Testis (tissue), 3 donors: Measurements from ENCODE around the gene SPAG8. TPM values are rescaled to one million over a fixed set of nuclear protein-coding genes. Genes with fewer than 3 reads are reported as not detected.

Experiments used
- DNase-seq: peaks from one replicate; pipeline ENCODE4 v3.0.0-alpha.2; 2019
- H3K27ac ChIP-seq, 2 donors: fragments of 200-600 bp; sonication (generic); one replicate each; pipeline ENCODE4 v1.5.1; 2019
- H3K27me3 ChIP-seq: fragments of 200-600 bp; sonication (generic); one replicate; pipeline ENCODE4 v1.5.1; 2019
- H3K36me3 ChIP-seq: fragments of 200-600 bp; sonication (generic); one replicate; pipeline ENCODE4 v1.5.1; 2017; ENCODE audit warnings: low read depth; ENCODE audit errors: missing control alignments
- H3K4me1 ChIP-seq: fragments of 200-600 bp; sonication (generic); one replicate; pipeline ENCODE4 v1.5.1; 2019
- H3K4me3 ChIP-seq, 2 donors: fragments of 200-600 bp; sonication (generic); one replicate each; pipeline ENCODE4 v1.5.1; 2017 to 2019
- H3K9me3 ChIP-seq: fragments of 200-600 bp; sonication (generic); one replicate; pipeline ENCODE4 v1.5.1; 2017
- CTCF ChIP-seq, 3 experiments: fragments of 450-650 bp in 2 of 3; fragments of 200-600 bp in 1 of 3; sonication (generic) in 1 of 3; IDR thresholded peaks; one replicate each; pipeline ENCODE4 v1.5.1; 2016 to 2019; ENCODE audit warnings: antibody characterized with exemption in 3 of 3, mild to moderate bottlenecking in 2 of 3, moderate library complexity in 1 of 3
- POLR2A ChIP-seq: fragments of 450-650 bp; IDR thresholded peaks from one replicate; pipeline ENCODE4 v1.6.1; 2017; ENCODE audit warnings: antibody characterized with exemption, mild to moderate bottlenecking, moderate library complexity
- WGBS, 2 donors: methylation state at CpG; one replicate each; pipeline ENCODE4 v1.1.5; 2018; 5-methylcytosine and 5-hydroxymethylcytosine counted together
- intact Hi-C: fragments of 100-400 bp; cut with DNase I; formaldehyde crosslinking; loops from one replicate; pipeline ENCODE4 v1.15.1; 2023; ENCODE audit warnings: low total_unique reads
- polyA plus RNA-seq: library from polyadenylated mRNA; stranded (reverse); fragments of 350-450 nt; fragmentation: Illumina TruSeq; extraction: RNeasy Lipid Tissue Mini Kit (QIAGEN cat#74804); gene quantifications from one replicate; pipeline ENCODE4 v1.2.3, GENCODE V29; 2014; ENCODE audit warnings: low read depth, low replicate concordance; ENCODE audit not compliant: insufficient read depth
- total RNA-seq, 2 donors: library from RNA; depleted of rRNA; stranded (reverse); fragments of >200 nt; gene quantifications; one replicate each; pipeline ENCODE4 v1.2.3, GENCODE V29; 2016

Gene SPAG8
- total and polyA plus RNA-seq, 3 donors from 2014 or later: 18.9 to 81.5 (median 27.0) TPM

GRCh38 chr9:35844628-35845270 lies 32.7 kb upstream of the SPAG8 start:
- intact Hi-C loops: no loop called here
- DNase-seq: peak; percentile 39
- no peaks in the 10 kb centered on the region for H3K36me3 ChIP-seq
- H3K9me3 ChIP-seq: no peaks in the 10 kb centered on the region
- no peak for TF ChIP-seq POLR2A
- TF ChIP-seq CTCF (IDR thresholded peaks at IDR 0.05): no peak
- H3K27me3 ChIP-seq: no peaks in the 10 kb centered on the region
- 50 to 52% methylated on average over 7 of the region's 7 CpGs for WGBS, 2 donors
- no peak overlapping the region for H3K4me3 ChIP-seq
- peak overlapping the region in 1 of 2 donors; percentile 22 for H3K27ac ChIP-seq
- H3K4me1 ChIP-seq: peaks cover 29% of the 10 kb centered on the region

GRCh38 chr9:35842795-35843194 lies 30.7 kb upstream of the SPAG8 start:
- Histone ChIP-seq H3K4me1 (peaks cover 26% of the 10 kb centered on the region), H3K27me3 (no peaks in the 10 kb centered on the region), H3K9me3 (no peaks in the 10 kb centered on the region), H3K36me3 (no peaks in the 10 kb centered on the region), H3K4me3 (no peak overlapping the region), H3K27ac (no peak overlapping the region)
- TF ChIP-seq POLR2A (no peak), CTCF (IDR thresholded peaks at IDR 0.05) (no peak)
- intact Hi-C loops: no loop called here
- 82 to 93% methylated on average over 3 of the region's 3 CpGs for WGBS, 2 donors
- no peak for DNase-seq

GRCh38 chr9:35842020-35842745 lies 30.1 kb upstream of the SPAG8 start:
- 98 to 100% methylated on average over 4 to 17 of the region's 17 CpGs for WGBS, 2 donors
- Histone ChIP-seq H3K27me3 (no peaks in the 10 kb centered on the region), H3K36me3 (no peaks in the 10 kb centered on the region), H3K9me3 (no peaks in the 10 kb centered on the region), H3K27ac (no peak overlapping the region), H3K4me1 (peaks cover 26% of the 10 kb centered on the region), H3K4me3 (no peak overlapping the region)
- intact Hi-C loops: no loop called here
- TF ChIP-seq CTCF (IDR thresholded peaks at IDR 0.05) (no peak), POLR2A (no peak)
- DNase-seq: no peak

GRCh38 chr9:35841645-35841900 lies 29.5 kb upstream of the SPAG8 start:
- Histone ChIP-seq H3K36me3 (no peaks in the 10 kb centered on the region), H3K27me3 (no peaks in the 10 kb centered on the region), H3K4me3 (no peak overlapping the region), H3K27ac (no peak overlapping the region), H3K4me1 (peaks cover 23% of the 10 kb centered on the region), H3K9me3 (no peaks in the 10 kb centered on the region)
- 0 to 78% methylated on average over 1 to 5 of the region's 5 CpGs for WGBS, 2 donors
- DNase-seq: no peak
- intact Hi-C loops: no loop called here
- TF ChIP-seq CTCF (IDR thresholded peaks at IDR 0.05): no peak
- TF ChIP-seq POLR2A: no peak
